Testis (tissue), 3 donors: ENCODE data around the gene TMEM126B. TPM values are rescaled to one million over a fixed set of nuclear protein-coding genes. Genes with fewer than 3 reads are reported as not detected.

ENCODE experiments used
- DNase-seq: peaks from one replicate; pipeline ENCODE4 v3.0.0-alpha.2; 2019
- H3K27ac ChIP-seq, 2 donors: fragments of 200-600 bp; sonication (generic); one replicate each; pipeline ENCODE4 v1.5.1; 2019
- H3K27me3 ChIP-seq: fragments of 200-600 bp; sonication (generic); one replicate; pipeline ENCODE4 v1.5.1; 2019
- H3K36me3 ChIP-seq: fragments of 200-600 bp; sonication (generic); one replicate; pipeline ENCODE4 v1.5.1; 2017; ENCODE audit warnings: low read depth; ENCODE audit errors: missing control alignments
- H3K4me1 ChIP-seq: fragments of 200-600 bp; sonication (generic); one replicate; pipeline ENCODE4 v1.5.1; 2019
- H3K4me3 ChIP-seq, 2 donors: fragments of 200-600 bp; sonication (generic); one replicate each; pipeline ENCODE4 v1.5.1; 2017 to 2019
- H3K9me3 ChIP-seq: fragments of 200-600 bp; sonication (generic); one replicate; pipeline ENCODE4 v1.5.1; 2017
- POLR2A ChIP-seq: fragments of 450-650 bp; IDR thresholded peaks from one replicate; pipeline ENCODE4 v1.6.1; 2017; ENCODE audit warnings: antibody characterized with exemption, mild to moderate bottlenecking, moderate library complexity
- WGBS, 2 donors: methylation state at CpG; one replicate each; pipeline ENCODE4 v1.1.5; 2018; 5-methylcytosine and 5-hydroxymethylcytosine counted together
- intact Hi-C: fragments of 100-400 bp; cut with DNase I; formaldehyde crosslinking; loops from one replicate; pipeline ENCODE4 v1.15.1; 2023; ENCODE audit warnings: low total_unique reads
- polyA plus RNA-seq: library from polyadenylated mRNA; stranded (reverse); fragments of 350-450 nt; fragmentation: Illumina TruSeq; extraction: RNeasy Lipid Tissue Mini Kit (QIAGEN cat#74804); gene quantifications from one replicate; pipeline ENCODE4 v1.2.3, GENCODE V29; 2014; ENCODE audit warnings: low read depth, low replicate concordance; ENCODE audit not compliant: insufficient read depth
- total RNA-seq, 2 donors: library from RNA; depleted of rRNA; stranded (reverse); fragments of >200 nt; gene quantifications; one replicate each; pipeline ENCODE4 v1.2.3, GENCODE V29; 2016
- TF ChIP-seq, protein P1 (sequence below), 3 experiments: fragments of 450-650 bp in 2 of 3; fragments of 200-600 bp in 1 of 3; sonication (generic) in 1 of 3; IDR thresholded peaks; one replicate each; pipeline ENCODE4 v1.5.1; 2016 to 2019; ENCODE audit warnings: antibody characterized with exemption in 3 of 3, mild to moderate bottlenecking in 2 of 3, moderate library complexity in 1 of 3

TMEM126B gene
- total and polyA plus RNA-seq, 3 donors from 2014 or later, result 25.7 to 36.2 (median 35.0) TPM

GRCh38 chr11:85656777-85657176 lies 28.4 kb downstream of the TMEM126B start:
- intact Hi-C loops, result no loop called here
- H3K4me1 ChIP-seq, result peaks cover 24% of the 10 kb centered on the region
- DNase-seq, result no peak
- H3K4me3 ChIP-seq, result no peak overlapping the region
- H3K36me3 ChIP-seq, result no peaks in the 10 kb centered on the region
- H3K27me3 ChIP-seq, result no peaks in the 10 kb centered on the region
- H3K9me3 ChIP-seq, result no peaks in the 10 kb centered on the region
- no peak for TF ChIP-seq POLR2A
- TF ChIP-seq, protein P1, sequence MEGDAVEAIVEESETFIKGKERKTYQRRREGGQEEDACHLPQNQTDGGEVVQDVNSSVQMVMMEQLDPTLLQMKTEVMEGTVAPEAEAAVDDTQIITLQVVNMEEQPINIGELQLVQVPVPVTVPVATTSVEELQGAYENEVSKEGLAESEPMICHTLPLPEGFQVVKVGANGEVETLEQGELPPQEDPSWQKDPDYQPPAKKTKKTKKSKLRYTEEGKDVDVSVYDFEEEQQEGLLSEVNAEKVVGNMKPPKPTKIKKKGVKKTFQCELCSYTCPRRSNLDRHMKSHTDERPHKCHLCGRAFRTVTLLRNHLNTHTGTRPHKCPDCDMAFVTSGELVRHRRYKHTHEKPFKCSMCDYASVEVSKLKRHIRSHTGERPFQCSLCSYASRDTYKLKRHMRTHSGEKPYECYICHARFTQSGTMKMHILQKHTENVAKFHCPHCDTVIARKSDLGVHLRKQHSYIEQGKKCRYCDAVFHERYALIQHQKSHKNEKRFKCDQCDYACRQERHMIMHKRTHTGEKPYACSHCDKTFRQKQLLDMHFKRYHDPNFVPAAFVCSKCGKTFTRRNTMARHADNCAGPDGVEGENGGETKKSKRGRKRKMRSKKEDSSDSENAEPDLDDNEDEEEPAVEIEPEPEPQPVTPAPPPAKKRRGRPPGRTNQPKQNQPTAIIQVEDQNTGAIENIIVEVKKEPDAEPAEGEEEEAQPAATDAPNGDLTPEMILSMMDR (IDR thresholded peaks at IDR 0.05), result no peak
- no peak overlapping the region for H3K27ac ChIP-seq
- 92 to 100% methylated on average over 1 of the region's 1 CpG for WGBS, 2 donors

DNA sequence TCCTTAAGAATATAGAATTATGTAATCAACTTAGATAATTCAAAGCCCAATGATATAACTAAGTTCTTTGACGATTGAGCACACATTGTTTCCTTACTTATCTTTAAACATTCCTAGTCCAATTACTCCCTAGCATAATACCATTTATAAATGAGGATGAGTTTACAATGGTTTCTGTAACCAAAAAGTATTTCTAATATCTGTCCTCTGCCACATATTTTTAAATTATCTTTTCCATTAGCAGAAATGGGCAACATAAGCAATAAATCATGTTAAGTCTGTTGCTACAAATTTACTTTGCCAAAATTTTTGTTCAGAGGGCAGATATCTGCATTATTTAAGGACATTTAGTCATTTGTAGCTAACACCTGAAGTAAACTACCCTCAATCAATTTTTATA lies 29.8 kb downstream of the TMEM126B start:
- no peak overlapping the region for H3K4me3 ChIP-seq
- peaks cover 35% of the 10 kb centered on the region for H3K4me1 ChIP-seq
- H3K27me3 ChIP-seq, result no peaks in the 10 kb centered on the region
- no peak for DNase-seq
- 30 to 38% methylated on average over 1 of the region's 1 CpG for WGBS, 2 donors
- H3K36me3 ChIP-seq, result no peaks in the 10 kb centered on the region
- peak overlapping the region in 1 of 2 donors; percentile 27 for H3K27ac ChIP-seq
- no peaks in the 10 kb centered on the region for H3K9me3 ChIP-seq
- TF ChIP-seq POLR2A, result no peak
- TF ChIP-seq, protein P1 (IDR thresholded peaks at IDR 0.05), result no peak
- intact Hi-C loops, result no loop called here

DNA sequence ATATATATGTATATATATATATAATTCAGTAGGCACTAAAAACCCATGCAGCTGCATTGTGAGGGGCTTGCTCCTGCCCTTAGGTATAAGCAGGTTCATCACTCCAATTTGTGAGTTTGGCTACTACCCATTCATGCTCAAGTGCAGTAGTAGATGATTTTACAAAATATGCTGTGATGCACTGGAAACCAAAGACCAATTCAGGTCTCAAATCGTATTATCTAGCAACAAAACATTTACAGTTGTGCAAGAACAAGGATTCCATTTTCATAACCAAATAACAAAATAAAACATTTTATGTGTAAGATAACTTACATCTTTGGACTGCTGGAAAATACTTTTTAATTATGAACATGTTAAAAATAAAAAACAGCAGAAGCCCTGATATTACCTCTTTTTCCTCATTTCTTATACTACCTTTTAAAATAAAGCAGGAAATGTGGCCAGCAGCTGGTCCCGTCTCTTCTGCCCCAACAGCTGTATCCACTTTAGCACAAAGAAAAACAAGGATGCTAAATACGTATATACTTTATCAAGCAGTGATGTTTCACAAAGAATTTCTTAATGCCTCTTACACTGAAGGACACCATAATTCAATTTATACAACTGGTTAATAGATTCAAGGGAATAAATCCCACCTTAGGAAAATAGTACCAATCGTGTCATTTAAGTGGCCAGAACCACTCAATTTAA lies 33.7 kb downstream of the TMEM126B start:
- intact Hi-C loops, result no loop called here
- WGBS, 2 donors, result 5 to 7% methylated on average over 4 of the region's 4 CpGs
- H3K36me3 ChIP-seq, result no peaks in the 10 kb centered on the region
- no peak for DNase-seq
- peaks cover 35% of the 10 kb centered on the region for H3K4me1 ChIP-seq
- TF ChIP-seq POLR2A, result no peak
- H3K27ac ChIP-seq, result peak overlapping the region in 1 of 2 donors; percentile 99
- peak overlapping the region; percentile 88 to 97 for H3K4me3 ChIP-seq
- H3K27me3 ChIP-seq, result no peaks in the 10 kb centered on the region
- H3K9me3 ChIP-seq, result no peaks in the 10 kb centered on the region

DNA sequence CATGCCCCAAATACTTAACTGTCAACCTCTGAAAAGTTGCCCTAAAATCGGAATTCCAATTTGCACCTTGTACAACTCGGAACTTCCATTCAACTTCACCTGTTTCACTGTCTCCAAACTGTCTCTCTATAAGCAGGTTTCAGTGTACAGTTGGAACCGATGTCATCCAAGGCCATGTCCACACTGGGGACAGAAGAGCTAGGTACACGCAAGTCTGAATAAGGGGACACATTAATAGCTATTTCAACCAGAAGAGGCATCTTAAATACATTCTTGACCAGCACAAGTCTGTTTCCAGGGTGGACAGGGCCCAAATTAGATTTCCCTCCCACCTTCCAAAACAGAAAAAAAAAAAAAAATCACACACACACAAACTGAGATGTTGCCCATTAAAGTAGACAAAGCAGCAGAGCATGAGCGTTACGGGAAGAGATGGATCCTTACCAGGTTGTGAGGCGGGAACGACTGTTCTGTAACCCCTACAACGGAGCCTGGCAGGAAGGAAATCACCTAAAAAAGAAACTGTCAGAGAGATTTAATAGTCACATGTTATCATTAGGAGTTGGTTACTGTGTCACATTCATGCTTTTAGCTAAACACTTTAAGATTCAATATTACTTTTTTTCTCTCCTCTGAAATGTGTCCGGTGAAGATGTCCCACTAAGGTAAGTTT lies 34.8 kb downstream of the TMEM126B start:
- Histone ChIP-seq H3K27ac (peak overlapping the region; percentile 98 to 99), H3K27me3 (no peaks in the 10 kb centered on the region), H3K9me3 (no peaks in the 10 kb centered on the region), H3K36me3 (no peaks in the 10 kb centered on the region), H3K4me3 (peak overlapping the region; percentile 88 to 97), H3K4me1 (peaks cover 32% of the 10 kb centered on the region)
- intact Hi-C loops, result no loop called here
- WGBS, 2 donors, result 3% methylated on average over 10 of the region's 10 CpGs
- TF ChIP-seq, protein P1 (IDR thresholded peaks at IDR 0.05), result no peak
- no peak for TF ChIP-seq POLR2A
- peak; percentile 19 for DNase-seq

DNA sequence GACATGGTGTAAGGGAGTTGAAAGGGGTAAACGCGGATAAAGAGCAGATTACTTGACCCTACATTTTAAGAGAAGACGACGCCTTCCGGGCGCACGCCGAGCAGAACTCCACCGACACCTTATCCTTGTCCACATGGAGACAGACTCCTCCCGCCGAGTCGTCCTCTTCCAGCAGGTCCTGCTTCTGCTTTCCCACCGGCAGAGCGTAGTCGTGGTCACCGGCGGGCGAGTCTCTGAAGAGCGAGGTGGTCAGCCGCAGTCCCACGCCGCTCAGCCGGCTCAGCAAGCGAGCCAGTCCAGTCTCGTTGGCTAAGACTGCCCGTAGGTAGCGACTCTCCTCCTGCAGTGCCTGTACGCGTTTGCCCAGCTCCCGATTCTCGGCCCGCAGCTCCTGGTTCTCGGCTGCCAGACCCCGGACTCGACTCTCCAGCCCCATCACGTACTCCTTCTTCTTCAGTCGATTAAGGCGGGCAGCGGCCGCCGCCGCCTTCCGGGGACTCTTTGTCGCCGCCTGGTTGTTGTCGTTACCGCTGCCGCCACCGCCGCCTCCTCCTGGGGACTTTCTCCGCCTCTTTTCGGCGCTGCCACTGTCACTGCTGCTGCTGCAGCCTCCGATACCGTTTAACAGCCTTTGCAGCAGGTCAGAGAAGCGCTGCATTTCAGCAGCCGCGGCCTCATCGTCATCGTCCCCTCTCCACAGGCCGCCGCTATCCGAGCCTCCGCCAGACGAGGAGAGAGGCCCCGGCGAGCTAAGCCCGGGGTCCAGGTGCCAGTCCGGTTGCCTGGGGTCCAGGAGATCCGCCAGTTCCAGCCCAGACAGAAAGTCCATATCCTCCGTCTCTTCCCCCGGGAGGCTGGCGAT lies 35.6 kb downstream of the TMEM126B start:
- TF ChIP-seq, protein P1 (IDR thresholded peaks at IDR 0.05), result peak; percentile 32 to 48 (median 39)
- no peak for TF ChIP-seq POLR2A
- H3K36me3 ChIP-seq, result no peaks in the 10 kb centered on the region
- H3K27ac ChIP-seq, result peak overlapping the region; percentile 98 to 99
- H3K27me3 ChIP-seq, result no peaks in the 10 kb centered on the region
- intact Hi-C loops, result no loop called here
- 0 to 1% methylated on average over 51 to 57 of the region's 73 CpGs for WGBS, 2 donors
- DNase-seq, result peak; percentile 81
- peaks cover 27% of the 10 kb centered on the region for H3K4me1 ChIP-seq
- no peaks in the 10 kb centered on the region for H3K9me3 ChIP-seq
- peak overlapping the region; percentile 88 to 97 for H3K4me3 ChIP-seq
